UCSD-AML1 (cell line): ENCODE data around the gene GDE1.
A peak's percentile ranks its signal among the peaks of the same experiment; 100 is the strongest.

Source experiments
- DNase-seq: peaks from one replicate; lab custom pipeline; 2025; ENCODE audit not compliant: unreplicated experiment; lab: John Stamatoyannopoulos, UW

GDE1 gene

DNA sequence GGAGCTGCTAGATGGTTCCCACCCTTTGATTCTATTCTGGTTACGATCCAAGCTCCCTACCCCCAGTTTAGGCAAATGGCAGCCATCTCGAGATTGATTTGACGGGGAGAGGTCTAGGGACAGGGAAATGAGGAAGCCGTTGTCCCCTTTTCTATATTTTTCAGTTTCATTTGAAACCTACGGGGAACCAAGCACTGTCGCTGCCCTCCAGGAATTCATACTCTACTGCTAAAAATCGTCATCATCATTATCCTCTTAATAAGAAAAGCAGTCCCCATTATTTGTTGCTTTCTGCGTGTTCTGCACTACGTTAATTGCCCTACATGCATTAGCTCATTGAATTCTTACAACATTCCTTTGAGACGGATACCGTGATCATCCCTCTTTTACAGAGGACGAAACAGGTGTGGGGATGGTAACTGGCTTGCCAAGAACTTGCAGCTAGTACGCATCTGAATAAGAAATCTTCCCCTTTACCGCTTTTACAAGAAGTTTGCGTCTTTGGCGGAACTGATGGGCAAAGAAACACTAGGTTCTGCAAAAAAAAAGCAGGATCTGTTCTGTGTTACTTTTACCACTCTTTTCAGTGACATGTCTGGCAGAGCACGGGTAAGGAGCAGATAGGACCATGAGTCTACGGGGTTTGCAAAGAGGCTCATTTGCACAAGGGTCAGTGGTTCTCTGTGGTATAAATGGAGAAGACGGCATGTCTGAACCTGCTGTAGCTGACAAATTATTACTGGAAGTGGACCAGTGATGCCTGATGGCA is 2.9 kb upstream of the GDE1 start:
- DNase-seq = no peak

DNA sequence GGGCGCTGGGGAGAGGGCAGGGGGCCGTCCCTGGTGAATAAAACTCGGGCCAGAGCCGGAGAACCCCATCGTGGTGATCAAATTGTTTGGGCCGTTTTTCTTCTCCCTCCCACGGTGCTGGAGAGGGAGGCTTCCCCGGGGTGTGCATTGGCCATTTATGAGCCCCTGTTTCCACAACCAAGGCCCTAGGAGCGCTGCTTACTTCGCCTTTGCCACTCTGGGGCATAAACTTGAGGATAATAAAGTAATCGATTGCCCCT is 2.4 kb upstream of the GDE1 start:
- DNase-seq = no peak

DNA sequence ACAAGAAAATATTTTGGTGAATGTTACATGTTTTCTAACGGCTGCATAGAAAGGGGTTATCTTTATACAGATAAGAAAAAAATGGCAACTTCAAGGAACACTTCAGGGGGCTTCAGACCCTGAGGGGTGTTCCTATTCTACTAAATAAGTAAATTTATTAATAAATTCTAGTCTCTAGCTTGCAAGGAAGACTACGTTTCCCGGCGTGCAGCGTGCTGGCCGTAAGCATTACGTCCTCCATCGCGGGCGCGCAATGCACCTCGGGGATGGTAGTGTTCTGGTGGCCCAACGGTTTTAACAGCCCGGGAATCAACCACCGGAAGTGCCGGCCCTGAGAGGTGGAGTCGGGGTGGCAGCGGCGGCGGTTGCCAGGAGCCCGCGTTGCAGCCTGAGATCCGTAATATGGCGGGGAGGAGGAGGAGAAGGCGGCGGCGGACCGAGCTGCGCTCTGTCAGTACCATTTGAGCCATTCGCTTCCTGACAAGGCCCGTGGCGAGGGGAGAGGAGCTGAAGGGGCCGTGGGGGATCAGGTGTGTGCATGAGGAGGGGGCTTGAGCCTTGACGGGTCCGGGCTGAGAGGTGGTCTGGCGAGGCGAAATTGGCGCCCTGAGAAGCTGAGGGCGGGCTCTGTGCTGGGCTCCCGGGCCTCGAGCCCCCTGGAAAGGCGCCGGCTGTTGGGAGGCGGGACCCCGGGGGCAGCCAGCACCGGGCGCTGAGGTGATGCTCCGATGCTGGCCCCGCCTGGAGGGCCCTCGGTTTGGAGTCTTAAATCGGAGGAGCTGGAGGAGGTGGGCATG is 1.9 kb upstream of the GDE1 start, which contains the start of gene CCP110:
TSS of gene CCP110 (plus strand) at position 384 of the 797 bp plus-strand sequence. CDS start 3,940 bp downstream, outside the sequence.
- DNase-seq = peak; percentile 95

- DNase-seq = no peak
These were observed 1.3 kb upstream of the GDE1 start for GRCh38 chr16:19523184-19523558.

DNA sequence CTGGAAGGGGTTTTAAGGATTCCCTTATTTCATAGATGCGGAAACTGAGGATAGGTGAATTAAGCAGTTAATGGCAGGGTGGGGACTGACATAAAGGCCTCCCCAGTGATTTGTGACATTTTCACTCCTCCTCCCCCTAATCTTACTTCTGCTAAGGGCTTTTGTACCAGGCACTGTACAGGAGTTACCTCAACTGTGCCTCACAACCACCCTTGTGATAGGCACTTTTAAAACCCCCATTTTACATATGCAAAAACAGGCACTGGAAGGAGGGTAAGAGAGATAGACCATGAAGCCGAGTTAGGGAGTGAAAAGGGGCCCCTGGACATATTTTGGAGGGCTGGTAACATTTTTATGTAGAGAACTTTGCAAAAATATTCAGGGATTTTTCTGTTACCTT is 862 bp upstream of the GDE1 start:
- no peak for DNase-seq

DNA sequence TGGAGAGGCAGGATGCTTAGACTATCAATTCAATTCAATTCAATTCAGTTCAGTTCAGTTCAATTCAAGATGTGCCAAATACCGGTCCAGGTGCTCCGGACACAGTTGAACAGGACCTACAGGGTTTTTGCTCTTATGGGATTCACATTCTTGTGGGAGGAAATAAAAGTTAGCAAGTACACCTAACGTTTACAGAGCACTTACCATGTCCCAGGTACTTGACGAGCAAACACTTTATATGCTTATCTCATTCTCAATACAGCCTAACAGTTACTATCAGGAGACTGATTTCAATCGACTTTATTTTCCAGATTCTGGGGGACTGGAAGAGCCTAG is 467 bp upstream of the GDE1 start:
- DNase-seq = no peak

GRCh38 chr16:19520861-19521331 is 1.0 kb downstream of the GDE1 start:
- DNase-seq = no peak

- DNase-seq = no peak
These were observed 3.5 kb downstream of the GDE1 start for GRCh38 chr16:19518388-19518787.

DNA sequence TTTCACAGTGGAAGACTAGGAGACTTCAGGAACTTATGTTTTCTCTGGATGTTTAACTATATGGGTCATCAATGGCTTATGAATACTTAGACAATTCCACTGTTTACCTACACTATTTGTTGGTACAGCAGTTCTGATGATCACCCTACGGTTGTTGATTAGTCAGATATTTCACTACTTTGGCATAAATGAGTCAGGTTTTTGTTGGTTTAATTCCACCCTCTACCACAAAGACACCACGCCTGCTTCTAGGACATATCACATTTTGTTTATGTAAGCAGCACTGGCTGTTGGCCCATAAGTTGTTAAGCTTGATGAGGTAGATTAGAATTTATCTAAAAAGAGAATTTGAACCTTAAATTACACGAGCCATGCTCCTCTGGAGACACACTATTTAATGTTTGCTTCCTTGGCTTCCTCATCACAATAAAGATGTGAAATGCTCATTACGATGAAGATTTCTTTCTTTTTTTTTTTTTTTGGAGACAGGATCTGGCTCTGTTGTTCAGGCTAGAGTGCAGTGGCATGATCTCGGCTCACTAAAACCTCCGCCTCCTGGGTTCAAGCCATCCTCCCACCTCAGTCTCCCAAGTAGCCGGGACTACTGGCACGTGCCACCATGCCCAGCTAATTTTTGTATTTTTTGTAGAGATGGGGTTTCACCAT is 4.3 kb downstream of the GDE1 start:
- no peak for DNase-seq

- no peak for DNase-seq
These were observed 6.1 kb downstream of the GDE1 start for GRCh38 chr16:19515757-19516156.

- DNase-seq = no peak
These were observed 8.4 kb downstream of the GDE1 start for GRCh38 chr16:19513377-19514053.

DNA sequence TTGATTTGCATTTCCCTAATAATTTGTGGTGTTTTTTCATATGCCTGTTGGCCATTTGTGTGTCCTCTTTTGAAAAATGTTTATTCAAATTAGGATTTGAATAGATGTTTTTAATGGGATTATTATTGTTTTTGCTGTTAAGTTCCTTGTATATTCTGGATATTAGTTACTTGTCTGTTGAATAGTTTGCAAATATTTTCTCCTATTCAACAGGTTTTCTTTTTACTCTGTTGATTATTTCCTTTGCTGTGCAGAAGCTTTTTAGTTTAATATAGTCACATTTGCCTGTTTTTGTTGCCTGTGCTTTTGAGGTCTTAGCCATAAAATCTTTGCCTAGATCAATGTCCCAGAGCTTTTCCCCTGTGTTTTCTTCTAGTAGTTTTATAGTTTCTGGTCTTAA is 9.6 kb downstream of the GDE1 start:
- DNase-seq = no peak

GRCh38 chr16:19507867-19508266 is 14.0 kb downstream of the GDE1 start:
- no peak for DNase-seq

GRCh38 chr16:19506965-19507364 is 14.9 kb downstream of the GDE1 start:
- DNase-seq = no peak

DNA sequence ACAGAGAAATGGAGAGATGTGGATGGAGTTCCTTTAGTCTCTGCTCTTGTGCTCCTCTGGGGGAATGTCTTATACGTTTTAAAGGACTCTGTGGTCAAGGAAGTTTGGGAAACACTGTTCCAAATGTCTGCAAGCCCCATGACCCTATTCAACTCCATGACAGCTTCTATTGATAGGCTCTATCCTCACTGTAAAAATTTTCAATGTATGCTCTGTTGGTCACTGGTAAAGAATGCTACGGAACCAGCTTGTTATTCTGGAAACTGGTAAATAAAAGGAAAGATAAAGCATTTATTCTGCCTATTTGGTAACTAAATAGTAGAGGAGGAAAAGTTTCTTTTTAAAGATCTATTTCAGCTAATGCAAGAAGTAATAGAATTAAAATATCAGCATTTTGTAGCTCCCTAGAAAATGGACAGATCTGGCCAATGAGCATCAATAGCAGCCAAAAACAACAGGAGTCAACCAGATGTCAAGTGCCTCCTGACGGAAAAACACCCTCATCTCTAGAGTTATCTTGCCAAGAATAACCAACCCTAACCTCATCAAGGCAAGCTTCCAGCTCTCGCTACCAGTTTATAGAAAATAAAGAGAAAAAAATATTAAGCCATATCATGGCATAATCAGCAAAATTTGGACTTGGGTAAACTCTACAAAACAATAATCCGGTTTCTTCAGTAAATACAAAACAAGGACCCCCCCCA is 16.1 kb downstream of the GDE1 start:
- no peak for DNase-seq

DNA sequence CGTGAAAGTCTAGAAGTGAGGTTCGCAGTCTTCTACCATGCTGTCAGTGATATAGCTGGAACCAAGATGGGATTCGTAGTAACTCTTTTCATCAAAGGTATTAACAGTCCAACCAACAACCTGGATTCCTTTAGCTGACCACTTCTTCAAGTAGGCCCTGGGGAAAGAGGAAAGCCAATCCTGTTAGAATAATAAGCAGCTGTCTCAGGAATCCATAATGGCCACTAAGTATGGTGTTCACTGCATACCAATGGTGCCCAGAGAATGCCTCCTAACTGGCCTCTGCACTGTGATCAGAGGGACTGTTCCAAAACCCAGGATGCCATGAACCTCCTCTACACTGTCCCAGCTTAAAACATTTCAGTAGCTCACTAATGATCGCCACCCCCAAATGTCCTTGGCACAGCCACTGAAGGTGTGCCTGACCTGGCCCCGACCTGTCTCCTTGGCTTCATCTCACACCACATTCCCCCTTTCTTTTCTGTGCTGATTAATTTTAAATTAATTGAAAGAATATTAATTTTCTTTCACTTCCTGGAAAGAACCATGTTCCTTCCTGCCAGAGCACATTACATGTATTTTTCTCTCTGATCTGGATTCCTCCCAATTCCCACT is 18.3 kb downstream of the GDE1 start:
- DNase-seq = no peak

GRCh38 chr16:19502395-19503131 is 19.3 kb downstream of the GDE1 start:
- DNase-seq = peak; percentile 56

- no peak for DNase-seq
These were observed 22.4 kb downstream of the GDE1 start for GRCh38 chr16:19499481-19499880.

DNA sequence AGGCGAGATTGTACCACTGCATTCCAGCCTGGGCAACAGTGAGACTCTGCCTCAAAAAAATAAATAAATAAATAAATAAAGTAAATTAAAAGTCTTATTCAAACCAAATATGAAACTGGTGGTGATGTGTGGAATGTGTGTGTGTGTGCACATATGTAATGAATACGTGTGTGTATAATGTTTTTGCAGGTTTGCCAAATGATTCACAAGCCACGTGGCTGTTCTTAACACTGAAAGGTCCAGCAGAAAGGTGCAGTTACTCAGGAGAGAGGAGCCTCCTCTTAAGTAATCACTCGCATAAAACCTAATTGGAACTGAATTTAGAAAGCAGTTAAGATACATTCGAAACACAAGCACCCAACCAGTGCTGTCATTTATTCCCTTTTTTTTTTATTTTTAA is 22.9 kb downstream of the GDE1 start:
- DNase-seq = no peak

DNA sequence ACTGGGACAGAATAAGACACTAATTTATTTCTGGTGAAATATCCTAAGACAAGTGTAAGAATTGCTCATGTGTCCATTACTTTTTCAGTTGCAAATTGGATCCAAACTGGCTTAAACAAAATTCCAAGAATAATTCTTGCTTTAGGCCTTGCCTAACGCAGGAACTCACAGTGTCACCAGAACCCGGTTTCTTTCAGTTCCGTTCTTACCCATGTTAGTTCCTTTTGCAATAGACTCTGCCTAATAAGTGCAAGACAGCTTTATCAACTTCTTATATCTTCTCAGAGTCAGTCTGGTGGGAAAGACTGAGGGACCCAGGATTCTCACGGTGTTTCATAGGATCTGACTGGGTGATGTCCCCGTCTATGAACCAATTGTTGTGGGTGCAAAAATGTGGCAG is 24.7 kb downstream of the GDE1 start:
- DNase-seq = no peak
